Mesothelial cell of epicardium (in vitro differentiated cells): ENCODE data around the gene SMIM5. TPM values are rescaled to one million over a fixed set of nuclear protein-coding genes. Genes with fewer than 3 reads are reported as not detected.
A peak's percentile ranks its signal among the peaks of the same experiment; 100 is the strongest.

ENCODE experiments used
- DNase-seq, 2 experiments: peaks; one replicate each; pipeline ENCODE4 v3.0.0; 2021; ENCODE audit warnings: low spot score in 2 of 2; ENCODE audit not compliant: unreplicated experiment in 2 of 2
- H3K27ac Mint-ChIP-seq: 2 replicates; pipeline ENCODE4 v1.8.0; 2021; ENCODE audit warnings: mixed read lengths
- H3K27me3 Mint-ChIP-seq: 2 replicates; pipeline ENCODE4 v1.8.0; 2021; ENCODE audit warnings: low read depth, mixed read lengths
- H3K36me3 Mint-ChIP-seq: 2 replicates; pipeline ENCODE4 v1.8.0; 2021; ENCODE audit warnings: mixed read lengths
- H3K4me1 Mint-ChIP-seq: 2 replicates; pipeline ENCODE4 v1.8.0; 2021; ENCODE audit warnings: mixed read lengths
- H3K4me3 Mint-ChIP-seq: 2 replicates; pipeline ENCODE4 v1.8.0; 2021; ENCODE audit warnings: mild to moderate bottlenecking, moderate library complexity, mixed read lengths
- H3K9me3 Mint-ChIP-seq: 2 replicates; pipeline ENCODE4 v1.8.0; 2021; ENCODE audit warnings: mixed read lengths
- CTCF ChIP-seq: fragments of 200-600 bp; sonication (generic); IDR thresholded peaks from one replicate; pipeline ENCODE4 v1.5.0; 2021; ENCODE audit warnings: antibody characterized with exemption; ENCODE audit not compliant: unreplicated experiment
- total RNA-seq: library from RNA; stranded (reverse); gene quantifications from 3 replicates; pipeline ENCODE4 v1.2.1, GENCODE V29; 2021

The SMIM5 gene
- total RNA-seq, 1 donor from 2014 or later = 1.7 TPM

DNA sequence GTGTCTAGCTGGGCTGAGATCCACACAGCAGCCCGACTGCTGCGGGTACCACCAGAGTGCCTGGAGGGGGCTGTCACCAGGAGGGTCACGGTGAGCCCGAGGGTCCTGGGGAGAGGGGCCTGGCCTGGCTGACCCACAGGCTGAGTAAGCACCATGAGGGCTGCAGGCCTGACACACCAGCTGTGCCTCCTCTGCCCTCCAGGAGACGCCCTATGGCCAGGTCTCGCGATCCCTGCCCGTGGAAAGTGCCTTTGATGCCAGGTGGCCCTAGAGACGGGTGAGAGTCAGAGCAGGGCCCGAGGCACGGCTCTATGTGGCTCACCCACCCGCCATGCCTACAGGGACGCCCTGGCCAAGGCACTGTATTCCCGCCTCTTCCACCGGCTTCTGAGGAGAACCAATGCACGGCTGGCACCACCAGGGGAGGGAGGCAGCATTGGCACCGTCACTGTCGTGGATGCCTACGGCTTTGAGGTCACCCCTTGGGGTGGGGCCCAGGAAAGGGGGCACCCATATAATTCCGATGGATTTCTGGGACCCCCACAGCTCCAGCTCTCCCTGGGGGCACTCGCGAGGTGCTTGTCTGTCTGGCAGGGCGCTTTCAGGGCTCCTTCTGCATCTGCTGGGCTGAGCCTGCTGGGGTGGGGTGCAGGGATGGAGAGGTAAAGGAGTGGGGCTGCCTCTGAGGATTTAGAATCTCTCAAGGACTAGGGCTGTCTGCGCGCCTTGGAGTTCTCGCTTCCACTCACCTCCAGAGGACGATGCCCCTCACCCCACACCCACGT lies 38.5 kb upstream of the SMIM5 start:
- no peak for TF ChIP-seq CTCF
- H3K36me3 Mint-ChIP-seq = no peaks in the 10 kb centered on the region
- H3K27ac Mint-ChIP-seq = no peak overlapping the region
- no peaks in the 10 kb centered on the region for H3K4me1 Mint-ChIP-seq
- H3K4me3 Mint-ChIP-seq = no peak overlapping the region
- H3K9me3 Mint-ChIP-seq = no peaks in the 10 kb centered on the region
- no peaks in the 10 kb centered on the region for H3K27me3 Mint-ChIP-seq
- DNase-seq = no peak

DNA sequence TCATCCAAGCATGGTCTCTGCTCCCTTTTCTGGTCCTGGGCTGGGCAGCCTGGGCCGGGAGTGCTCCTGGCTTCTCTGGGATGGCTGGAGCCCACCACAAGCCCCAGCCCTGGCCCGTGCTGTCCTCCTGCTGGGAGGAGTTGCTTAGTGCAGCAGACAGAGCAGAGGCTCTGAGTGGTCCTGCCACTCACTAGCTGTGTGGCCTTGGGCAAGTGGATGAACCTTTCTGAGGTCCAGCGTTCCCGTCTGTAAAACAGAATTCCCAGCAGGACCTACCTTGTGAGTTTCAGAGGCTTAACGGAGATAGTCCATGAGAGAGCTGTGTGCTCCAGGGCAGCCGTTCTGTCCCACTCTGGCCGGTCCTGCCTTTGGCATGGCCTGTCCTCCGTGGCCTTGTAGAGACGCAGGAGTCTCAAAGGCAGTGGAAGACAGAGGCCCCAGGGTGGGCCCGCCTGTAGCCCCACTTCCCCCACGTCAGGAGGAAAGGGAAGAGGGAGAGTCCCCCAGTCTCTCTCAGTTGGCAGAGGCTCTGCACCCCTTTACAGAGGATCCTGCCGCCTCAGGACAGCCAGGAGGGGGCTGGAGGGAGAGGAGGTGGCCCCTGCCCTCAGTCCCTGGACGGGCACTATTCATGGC lies 37.8 kb upstream of the SMIM5 start:
- H3K36me3 Mint-ChIP-seq = no peaks in the 10 kb centered on the region
- H3K27ac Mint-ChIP-seq = no peak overlapping the region
- H3K4me1 Mint-ChIP-seq = no peaks in the 10 kb centered on the region
- no peaks in the 10 kb centered on the region for H3K27me3 Mint-ChIP-seq
- H3K4me3 Mint-ChIP-seq = no peak overlapping the region
- DNase-seq = no peak
- TF ChIP-seq CTCF = no peak
- H3K9me3 Mint-ChIP-seq = no peaks in the 10 kb centered on the region

GRCh38 chr17:75595920-75596313 lies 37.3 kb upstream of the SMIM5 start:
- Mint-ChIP-seq H3K36me3 (no peaks in the 10 kb centered on the region), H3K4me3 (no peak overlapping the region), H3K4me1 (no peaks in the 10 kb centered on the region), H3K27me3 (no peaks in the 10 kb centered on the region), H3K9me3 (no peaks in the 10 kb centered on the region), H3K27ac (no peak overlapping the region)
- no peak for TF ChIP-seq CTCF
- no peak for DNase-seq

DNA sequence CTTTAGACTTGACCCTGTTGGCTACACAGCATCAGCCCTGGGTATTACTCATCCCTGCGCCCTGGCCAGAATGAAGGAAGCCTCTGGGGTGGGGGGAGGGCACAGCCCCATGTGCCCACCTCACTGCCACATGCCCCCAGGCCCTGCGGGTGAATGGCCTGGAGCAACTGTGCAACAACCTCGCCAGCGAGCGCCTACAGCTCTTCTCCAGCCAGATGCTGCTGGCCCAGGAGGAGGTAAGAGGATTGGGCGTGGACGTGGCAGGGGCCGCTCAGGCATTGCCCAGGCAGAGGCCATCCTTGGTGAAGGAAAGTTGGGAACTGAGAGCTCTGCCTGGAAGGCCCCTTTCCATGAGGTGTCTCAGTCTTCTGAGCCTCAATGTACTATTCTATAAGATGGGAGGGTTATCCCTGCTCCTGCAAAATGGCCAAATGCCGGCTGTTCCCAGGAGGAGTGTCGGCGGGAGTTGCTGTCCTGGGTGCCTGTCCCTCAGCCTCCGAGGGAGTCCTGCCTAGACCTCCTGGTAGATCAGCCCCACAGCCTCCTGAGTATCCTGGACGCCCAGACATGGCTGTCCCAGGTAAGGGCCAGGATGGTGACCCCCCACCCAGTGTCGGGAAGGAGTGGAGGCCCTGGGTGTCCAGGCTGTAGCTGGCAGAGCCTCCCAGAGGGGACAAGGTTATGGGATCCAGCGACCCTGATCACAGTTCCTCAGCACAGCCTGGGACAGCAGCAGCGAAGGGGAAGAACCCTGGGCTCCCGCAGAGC lies 36.7 kb upstream of the SMIM5 start:
- Mint-ChIP-seq H3K9me3 (no peaks in the 10 kb centered on the region), H3K4me3 (no peak overlapping the region), H3K27me3 (no peaks in the 10 kb centered on the region), H3K4me1 (no peaks in the 10 kb centered on the region), H3K27ac (no peak overlapping the region), H3K36me3 (no peaks in the 10 kb centered on the region)
- DNase-seq = no peak
- no peak for TF ChIP-seq CTCF

GRCh38 chr17:75601057-75601987 lies 31.9 kb upstream of the SMIM5 start:
- no peaks in the 10 kb centered on the region for H3K36me3 Mint-ChIP-seq
- H3K27ac Mint-ChIP-seq = no peak overlapping the region
- TF ChIP-seq CTCF = peak; percentile 72
- H3K9me3 Mint-ChIP-seq = no peaks in the 10 kb centered on the region
- DNase-seq = peak in 1 of 2 experiments; percentile 66
- H3K27me3 Mint-ChIP-seq = no peaks in the 10 kb centered on the region
- H3K4me1 Mint-ChIP-seq = no peaks in the 10 kb centered on the region
- H3K4me3 Mint-ChIP-seq = no peak overlapping the region
